ENCODE results near the gene NHLRC2. TPM values are rescaled to one million over a fixed set of nuclear protein-coding genes. Genes with fewer than 3 reads are reported as not detected.
A peak's percentile ranks its signal among the peaks of the same experiment; 100 is the strongest.

NHLRC2 gene
- total and polyA plus RNA-seq, 2 of the 13 experiments (the other 11 are each of a cell fraction or from before 2014, with no cell fraction given): 7.6 to 12.7 TPM

DNA sequence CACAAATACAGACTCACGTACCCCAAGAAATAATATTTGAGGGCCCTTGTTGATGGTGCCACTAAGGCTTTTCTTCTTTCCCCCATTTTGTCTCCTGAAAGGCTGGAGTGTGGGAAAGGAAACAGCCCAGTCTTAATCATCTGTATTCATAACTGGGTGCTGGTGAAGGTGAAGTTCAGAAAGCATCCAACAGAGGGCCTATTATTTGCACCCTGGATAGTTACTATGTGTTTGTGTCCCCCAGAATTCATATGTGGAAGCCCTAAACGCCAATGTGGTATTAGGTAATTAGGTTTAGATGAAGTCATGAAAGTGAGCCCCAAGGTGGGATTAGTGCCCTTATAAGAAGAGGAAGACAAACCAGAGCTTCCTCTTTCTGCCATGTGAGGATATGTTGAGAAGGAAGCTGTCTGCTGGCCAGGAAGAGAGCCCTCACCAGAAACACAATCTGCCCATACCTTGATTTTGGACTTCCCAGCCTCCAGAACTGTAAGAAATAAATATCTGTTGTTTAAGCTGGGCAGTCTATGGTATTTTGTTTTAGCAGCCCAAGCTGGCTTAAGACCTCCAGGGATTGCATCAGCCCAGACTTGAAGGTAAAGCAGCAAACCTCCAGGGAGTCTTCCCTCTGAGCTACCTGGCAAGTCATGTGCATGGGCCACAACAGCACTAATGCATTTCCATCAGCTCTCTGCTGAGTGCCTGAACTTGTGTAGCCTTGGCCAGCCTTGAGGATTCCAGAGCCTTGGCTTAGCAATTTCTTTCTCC, 99.2 kb downstream of the NHLRC2 start:
- TF ChIP-seq, protein P1, sequence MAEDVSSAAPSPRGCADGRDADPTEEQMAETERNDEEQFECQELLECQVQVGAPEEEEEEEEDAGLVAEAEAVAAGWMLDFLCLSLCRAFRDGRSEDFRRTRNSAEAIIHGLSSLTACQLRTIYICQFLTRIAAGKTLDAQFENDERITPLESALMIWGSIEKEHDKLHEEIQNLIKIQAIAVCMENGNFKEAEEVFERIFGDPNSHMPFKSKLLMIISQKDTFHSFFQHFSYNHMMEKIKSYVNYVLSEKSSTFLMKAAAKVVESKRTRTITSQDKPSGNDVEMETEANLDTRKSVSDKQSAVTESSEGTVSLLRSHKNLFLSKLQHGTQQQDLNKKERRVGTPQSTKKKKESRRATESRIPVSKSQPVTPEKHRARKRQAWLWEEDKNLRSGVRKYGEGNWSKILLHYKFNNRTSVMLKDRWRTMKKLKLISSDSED (CRISPR knock-in tag; IDR thresholded peaks at IDR 0.05): no peak
- TF ChIP-seq, protein P2, sequence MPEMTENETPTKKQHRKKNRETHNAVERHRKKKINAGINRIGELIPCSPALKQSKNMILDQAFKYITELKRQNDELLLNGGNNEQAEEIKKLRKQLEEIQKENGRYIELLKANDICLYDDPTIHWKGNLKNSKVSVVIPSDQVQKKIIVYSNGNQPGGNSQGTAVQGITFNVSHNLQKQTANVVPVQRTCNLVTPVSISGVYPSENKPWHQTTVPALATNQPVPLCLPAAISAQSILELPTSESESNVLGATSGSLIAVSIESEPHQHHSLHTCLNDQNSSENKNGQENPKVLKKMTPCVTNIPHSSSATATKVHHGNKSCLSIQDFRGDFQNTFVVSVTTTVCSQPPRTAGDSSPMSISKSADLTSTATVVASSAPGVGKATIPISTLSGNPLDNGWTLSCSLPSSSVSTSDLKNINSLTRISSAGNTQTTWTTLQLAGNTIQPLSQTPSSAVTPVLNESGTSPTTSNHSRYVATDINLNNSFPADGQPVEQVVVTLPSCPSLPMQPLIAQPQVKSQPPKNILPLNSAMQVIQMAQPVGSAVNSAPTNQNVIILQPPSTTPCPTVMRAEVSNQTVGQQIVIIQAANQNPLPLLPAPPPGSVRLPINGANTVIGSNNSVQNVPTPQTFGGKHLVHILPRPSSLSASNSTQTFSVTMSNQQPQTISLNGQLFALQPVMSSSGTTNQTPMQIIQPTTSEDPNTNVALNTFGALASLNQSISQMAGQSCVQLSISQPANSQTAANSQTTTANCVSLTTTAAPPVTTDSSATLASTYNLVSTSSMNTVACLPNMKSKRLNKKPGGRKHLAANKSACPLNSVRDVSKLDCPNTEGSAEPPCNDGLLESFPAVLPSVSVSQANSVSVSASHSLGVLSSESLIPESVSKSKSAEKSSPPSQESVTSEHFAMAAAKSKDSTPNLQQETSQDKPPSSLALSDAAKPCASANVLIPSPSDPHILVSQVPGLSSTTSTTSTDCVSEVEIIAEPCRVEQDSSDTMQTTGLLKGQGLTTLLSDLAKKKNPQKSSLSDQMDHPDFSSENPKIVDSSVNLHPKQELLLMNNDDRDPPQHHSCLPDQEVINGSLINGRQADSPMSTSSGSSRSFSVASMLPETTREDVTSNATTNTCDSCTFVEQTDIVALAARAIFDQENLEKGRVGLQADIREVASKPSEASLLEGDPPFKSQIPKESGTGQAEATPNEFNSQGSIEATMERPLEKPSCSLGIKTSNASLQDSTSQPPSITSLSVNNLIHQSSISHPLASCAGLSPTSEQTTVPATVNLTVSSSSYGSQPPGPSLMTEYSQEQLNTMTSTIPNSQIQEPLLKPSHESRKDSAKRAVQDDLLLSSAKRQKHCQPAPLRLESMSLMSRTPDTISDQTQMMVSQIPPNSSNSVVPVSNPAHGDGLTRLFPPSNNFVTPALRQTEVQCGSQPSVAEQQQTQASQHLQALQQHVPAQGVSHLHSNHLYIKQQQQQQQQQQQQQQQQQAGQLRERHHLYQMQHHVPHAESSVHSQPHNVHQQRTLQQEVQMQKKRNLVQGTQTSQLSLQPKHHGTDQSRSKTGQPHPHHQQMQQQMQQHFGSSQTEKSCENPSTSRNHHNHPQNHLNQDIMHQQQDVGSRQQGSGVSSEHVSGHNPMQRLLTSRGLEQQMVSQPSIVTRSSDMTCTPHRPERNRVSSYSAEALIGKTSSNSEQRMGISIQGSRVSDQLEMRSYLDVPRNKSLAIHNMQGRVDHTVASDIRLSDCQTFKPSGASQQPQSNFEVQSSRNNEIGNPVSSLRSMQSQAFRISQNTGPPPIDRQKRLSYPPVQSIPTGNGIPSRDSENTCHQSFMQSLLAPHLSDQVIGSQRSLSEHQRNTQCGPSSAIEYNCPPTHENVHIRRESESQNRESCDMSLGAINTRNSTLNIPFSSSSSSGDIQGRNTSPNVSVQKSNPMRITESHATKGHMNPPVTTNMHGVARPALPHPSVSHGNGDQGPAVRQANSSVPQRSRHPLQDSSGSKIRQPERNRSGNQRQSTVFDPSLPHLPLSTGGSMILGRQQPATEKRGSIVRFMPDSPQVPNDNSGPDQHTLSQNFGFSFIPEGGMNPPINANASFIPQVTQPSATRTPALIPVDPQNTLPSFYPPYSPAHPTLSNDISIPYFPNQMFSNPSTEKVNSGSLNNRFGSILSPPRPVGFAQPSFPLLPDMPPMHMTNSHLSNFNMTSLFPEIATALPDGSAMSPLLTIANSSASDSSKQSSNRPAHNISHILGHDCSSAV (CRISPR knock-in tag; IDR thresholded peaks at IDR 0.05; ENCODE audit: borderline replicate concordance): no peak
- TF ChIP-seq ZNF274 (CRISPR knock-in tag; IDR thresholded peaks at IDR 0.05) (no peak), MAF1 (CRISPR knock-in tag; IDR thresholded peaks at IDR 0.05; ENCODE audit: borderline replicate concordance) (no peak), HMG20A (CRISPR knock-in tag; IDR thresholded peaks at IDR 0.05; ENCODE audit: borderline replicate concordance) (no peak), SMC3 (IDR thresholded peaks at IDR 0.05; ENCODE audit: low read length) (peak; percentile 13; the same call in 1 of the 2 replicates), ERF (CRISPR knock-in tag; IDR thresholded peaks at IDR 0.05) (no peak)
- TF ChIP-seq, protein P3, sequence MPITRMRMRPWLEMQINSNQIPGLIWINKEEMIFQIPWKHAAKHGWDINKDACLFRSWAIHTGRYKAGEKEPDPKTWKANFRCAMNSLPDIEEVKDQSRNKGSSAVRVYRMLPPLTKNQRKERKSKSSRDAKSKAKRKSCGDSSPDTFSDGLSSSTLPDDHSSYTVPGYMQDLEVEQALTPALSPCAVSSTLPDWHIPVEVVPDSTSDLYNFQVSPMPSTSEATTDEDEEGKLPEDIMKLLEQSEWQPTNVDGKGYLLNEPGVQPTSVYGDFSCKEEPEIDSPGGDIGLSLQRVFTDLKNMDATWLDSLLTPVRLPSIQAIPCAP (CRISPR knock-in tag; IDR thresholded peaks at IDR 0.05; ENCODE audit: low read depth): no peak
- TF ChIP-seq, protein P4, sequence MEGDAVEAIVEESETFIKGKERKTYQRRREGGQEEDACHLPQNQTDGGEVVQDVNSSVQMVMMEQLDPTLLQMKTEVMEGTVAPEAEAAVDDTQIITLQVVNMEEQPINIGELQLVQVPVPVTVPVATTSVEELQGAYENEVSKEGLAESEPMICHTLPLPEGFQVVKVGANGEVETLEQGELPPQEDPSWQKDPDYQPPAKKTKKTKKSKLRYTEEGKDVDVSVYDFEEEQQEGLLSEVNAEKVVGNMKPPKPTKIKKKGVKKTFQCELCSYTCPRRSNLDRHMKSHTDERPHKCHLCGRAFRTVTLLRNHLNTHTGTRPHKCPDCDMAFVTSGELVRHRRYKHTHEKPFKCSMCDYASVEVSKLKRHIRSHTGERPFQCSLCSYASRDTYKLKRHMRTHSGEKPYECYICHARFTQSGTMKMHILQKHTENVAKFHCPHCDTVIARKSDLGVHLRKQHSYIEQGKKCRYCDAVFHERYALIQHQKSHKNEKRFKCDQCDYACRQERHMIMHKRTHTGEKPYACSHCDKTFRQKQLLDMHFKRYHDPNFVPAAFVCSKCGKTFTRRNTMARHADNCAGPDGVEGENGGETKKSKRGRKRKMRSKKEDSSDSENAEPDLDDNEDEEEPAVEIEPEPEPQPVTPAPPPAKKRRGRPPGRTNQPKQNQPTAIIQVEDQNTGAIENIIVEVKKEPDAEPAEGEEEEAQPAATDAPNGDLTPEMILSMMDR (CRISPR knock-in tag; IDR thresholded peaks at IDR 0.05): 0 out of 2 replicates have a peak, but pooled peaks have one; percentile 10
- TF ChIP-seq, protein P5, sequence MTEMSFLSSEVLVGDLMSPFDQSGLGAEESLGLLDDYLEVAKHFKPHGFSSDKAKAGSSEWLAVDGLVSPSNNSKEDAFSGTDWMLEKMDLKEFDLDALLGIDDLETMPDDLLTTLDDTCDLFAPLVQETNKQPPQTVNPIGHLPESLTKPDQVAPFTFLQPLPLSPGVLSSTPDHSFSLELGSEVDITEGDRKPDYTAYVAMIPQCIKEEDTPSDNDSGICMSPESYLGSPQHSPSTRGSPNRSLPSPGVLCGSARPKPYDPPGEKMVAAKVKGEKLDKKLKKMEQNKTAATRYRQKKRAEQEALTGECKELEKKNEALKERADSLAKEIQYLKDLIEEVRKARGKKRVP (CRISPR knock-in tag; IDR thresholded peaks at IDR 0.05): peak in 1 of 2 experiments; percentile 67; a peak in 2 of 4 replicates
- Histone ChIP-seq H3K4me1 (ENCODE audit: insufficient read depth, low read length) (peaks cover 24% of the 10 kb centered on the region), H3K79me2 (ENCODE audit: insufficient read depth, low read length) (no peaks in the 10 kb centered on the region), H3K9ac (ENCODE audit: insufficient read depth, low read depth, low read length) (no peak overlapping the region), H3K4me2 (ENCODE audit: low read depth, low read length) (no peak overlapping the region), H3K4me3 (replicated peaks in 1 of 3; ENCODE audit: insufficient read depth in 1 of 3, low read depth in 2 of 3, low read length in 3 of 3) (no peak overlapping the region), H4K20me1 (ENCODE audit: insufficient read depth, low read length) (no peaks in the 10 kb centered on the region), H3K27ac (ENCODE audit: extremely low read length, insufficient read depth, low read length) (no peak overlapping the region), H3K9me3 (ENCODE audit: low read length) (no peaks in the 10 kb centered on the region), H2AFZ (ENCODE audit: low read length) (no peak overlapping the region), H3K36me3 (replicated peaks in 1 of 2; ENCODE audit: control insufficient read depth in 1 of 2, insufficient read depth in 2 of 2, low read length in 2 of 2) (no peaks in the 10 kb centered on the region), H3K27me3 (ENCODE audit: control insufficient read depth in 1 of 2, insufficient read depth in 2 of 2, low read length in 2 of 2) (no peaks in the 10 kb centered on the region)
- POLR2A ChIA-PET: no interaction called here
- DNase-seq (ENCODE audit: low spot score) (no peak), ATAC-seq (no peak), FAIRE-seq (no peak)
- intact Hi-C loops (cut with micrococcal nuclease; ENCODE audit: unreplicated experiment): no loop called here
- no TSS peak for BruUV-seq (replicated peaks)
- in situ Hi-C loops (cut with HindIII; ENCODE audit: extremely low pct_ligation_motif_present, low pct_unique_long_range_greater_than_20kb): no loop called here
- 0% methylated on average over 2 of the region's 2 CpGs for WGBS (ENCODE audit: low lambda C conversion rate)
- CTCF ChIA-PET (ENCODE audit: low intra/inter-chr PET ratio, low total read pairs): no interaction called here
